Panc1 (cell line): ENCODE results near the gene KLHDC3. TPM values are rescaled to one million over a fixed set of nuclear protein-coding genes. Genes with fewer than 3 reads are reported as not detected.

Experiments
- ATAC-seq: fragments of 200-7000 bp; cut with Tn5 transposase; 2 replicates; pipeline ENCODE4 v1.9.1; 2020; ENCODE audit warnings: mild to moderate bottlenecking, moderate library complexity
- BruUV-seq: library from RNA; stranded (reverse); fragments of 400-500 nt; replicated peaks from 2 replicates; lab custom pipeline; 2021; lab: Mats Ljungman, UMichigan
- CTCF ChIA-PET: fragments of 300-600 bp; sonication (Branson Sonifier 250); formaldehyde crosslinking; loops from one replicate; lab custom pipeline; 2022; ENCODE audit warnings: antibody characterized with exemption; lab: Charles Lee
- POLR2A ChIA-PET: fragments of 300-600 bp; sonication (Branson Sonifier 250); formaldehyde crosslinking; loops from one replicate; lab custom pipeline; 2022; ENCODE audit warnings: antibody characterized with exemption; lab: Charles Lee
- DNase-seq: peaks from one replicate; pipeline ENCODE4 v3.0.0-alpha.2; 2010; ENCODE audit warnings: low read depth, low spot score
- H3K27ac ChIP-seq: 2 replicates; pipeline ENCODE4 v1.5.1; 2011; ENCODE audit warnings: mild to moderate bottlenecking, low read length, inconsistent platforms
- H3K27me3 ChIP-seq: fragments of 200-500 bp; sonication (Bioruptor generic); 2 replicates; pipeline ENCODE4 v1.6.0; 2014; ENCODE audit warnings: low read length, inconsistent platforms; ENCODE audit not compliant: control insufficient read depth, insufficient read depth
- H3K36me3 ChIP-seq: fragments of 200-500 bp; sonication (Bioruptor generic); 2 replicates; pipeline ENCODE4 v1.5.1; 2014; ENCODE audit warnings: inconsistent platforms, mild to moderate bottlenecking, low read length, moderate library complexity; ENCODE audit not compliant: control insufficient read depth, insufficient read depth
- H3K4me1 ChIP-seq: 2 replicates; pipeline ENCODE4 v1.5.1; 2011; ENCODE audit warnings: inconsistent platforms, mild to moderate bottlenecking, low read length, moderate library complexity; ENCODE audit not compliant: control insufficient read depth, insufficient read depth
- H3K4me3 ChIP-seq, 2 experiments: 2 replicates each; pipeline ENCODE4 v1.5.1; 2011 to 2012; ENCODE audit warnings: low read depth in 2 of 2, low read length in 2 of 2, mild to moderate bottlenecking in 2 of 2, inconsistent platforms in 1 of 2, moderate library complexity in 1 of 2
- H3K9me3 ChIP-seq: fragments of 200-500 bp; sonication (Bioruptor generic); 2 replicates; pipeline ENCODE4 v1.5.1; 2014; ENCODE audit warnings: low read depth, mild to moderate bottlenecking, inconsistent platforms, low read length, moderate library complexity; ENCODE audit not compliant: control insufficient read depth, insufficient read depth
- POLR2AphosphoS5 ChIP-seq: IDR thresholded peaks from 2 replicates; pipeline ENCODE4 v1.6.1; 2012; ENCODE audit warnings: mild to moderate bottlenecking, low read depth, low read length, moderate library complexity
- SIN3A ChIP-seq: IDR thresholded peaks from 2 replicates; pipeline ENCODE4 v1.6.1; 2012; ENCODE audit warnings: low read depth, mild to moderate bottlenecking, low read length, moderate library complexity, borderline replicate concordance; ENCODE audit not compliant: insufficient read depth
- TCF7L2 ChIP-seq: IDR thresholded peaks from 2 replicates; pipeline ENCODE4 v1.6.1; 2011; ENCODE audit warnings: mild to moderate bottlenecking, low read depth, low read length, inconsistent platforms
- in situ Hi-C: cut with HindIII; loops from 2 replicates; pipeline ENCODE4 v1.10.0; 2016; ENCODE audit warnings: low sequenced_read_pairs, low pct_unique_long_range_greater_than_20kb
- intact Hi-C: fragments of 100-400 bp; cut with micrococcal nuclease; formaldehyde crosslinking; loops from one replicate; pipeline ENCODE4 v1.10.0; 2022; ENCODE audit not compliant: unreplicated experiment
- total RNA-seq: library from RNA; stranded (reverse); gene quantifications from one replicate; pipeline ENCODE4 v1.2.1, GENCODE V29; 2021; ENCODE audit not compliant: unreplicated experiment
- TF ChIP-seq, protein P1 (sequence below), 2 experiments: IDR thresholded peaks; 2 replicates each; pipeline ENCODE4 v1.6.1; 2011 to 2012; ENCODE audit warnings: low read depth in 2 of 2, control low read depth in 1 of 2, low read length in 1 of 2, mild to moderate bottlenecking in 1 of 2, moderate library complexity in 1 of 2; ENCODE audit not compliant: insufficient read depth in 1 of 2
- TF ChIP-seq, protein P2 (sequence below): fragments of 450-650 bp; IDR thresholded peaks from 2 replicates; pipeline ENCODE4 v1.5.1; 2017; ENCODE audit warnings: mild to moderate bottlenecking

The KLHDC3 gene
- total RNA-seq, 1 experiment from 2014 or later = 60.9 TPM

DNA sequence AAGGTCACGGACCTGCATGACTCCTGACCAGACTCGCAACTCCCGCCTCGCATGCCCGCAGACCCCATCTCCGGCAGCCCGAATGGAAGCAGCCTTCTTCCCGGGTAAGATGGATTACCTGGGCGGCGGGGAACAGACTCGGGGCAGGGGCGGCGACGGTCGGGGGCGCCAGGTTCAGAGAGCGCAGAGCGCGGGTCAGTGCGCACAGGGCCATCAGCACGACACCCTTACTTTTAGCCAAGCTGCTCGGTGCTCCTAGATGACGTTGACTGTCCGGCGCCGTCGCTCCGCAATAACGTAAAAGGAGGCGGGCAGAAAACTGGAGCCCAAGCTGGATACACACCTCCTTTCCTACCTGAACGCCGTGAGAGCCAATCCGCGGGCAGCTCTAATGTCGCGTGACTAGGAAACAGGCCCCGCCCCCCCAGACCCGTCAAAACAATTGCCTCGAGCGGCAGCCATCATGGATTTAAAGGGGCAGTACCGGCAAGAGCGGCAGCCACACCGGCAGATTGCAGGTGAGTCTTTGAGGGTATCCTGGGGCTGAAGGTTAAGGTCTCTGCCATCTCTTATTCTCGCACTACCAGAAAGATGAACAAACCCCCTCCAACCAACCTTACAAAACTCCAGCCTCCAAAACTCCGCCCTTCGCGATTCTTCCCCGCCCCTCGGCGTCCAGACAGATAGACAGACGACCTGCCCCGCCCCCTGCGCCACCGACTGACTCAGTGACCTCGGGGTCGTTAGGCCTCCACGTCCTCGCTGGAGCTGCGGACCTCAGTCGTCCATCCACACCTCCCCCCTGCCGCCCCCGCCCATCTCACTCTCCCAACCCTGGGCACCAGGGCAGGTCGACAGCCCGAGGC lies 45.4 kb downstream of the KLHDC3 start, which contains the start of the genes KLC4 and MRPL2:
Gene KLC4 (plus strand): TSS at position 464 of the 866 bp plus-strand sequence. CDS start 1,705 bp downstream, outside the sequence.
Gene MRPL2 (minus strand): TSS at position 267 of the 866 bp plus-strand sequence. CDS start 53 bp downstream, at position 214.
- POLR2A ChIA-PET = interaction anchor here (0.6 to 0.8 kb wide), 2 partner anchors 10 to 26 kb away, joined by 3 to 4 read pairs; no protein-coding TSS in a partner anchor
- Histone ChIP-seq H3K4me3 (peak within 1 kb of the TSS; percentile 91 to 97), H3K27me3 (no peaks in the 10 kb centered on the region), H3K27ac (peak within 1 kb of the TSS; percentile 92), H3K36me3 (peaks cover 5% of the 10 kb centered on the region; the same call in 1 of the 2 replicates), H3K9me3 (no peaks in the 10 kb centered on the region), H3K4me1 (peaks cover 11% of the 10 kb centered on the region)
- CTCF ChIA-PET = no interaction called here
- in situ Hi-C loops = no loop called here
- ATAC-seq = peak; percentile 98
- BruUV-seq = no TSS peak
- intact Hi-C loops = loop anchor here (2.0 kb wide), 1 partner anchor 33 kb away; no protein-coding TSS in a partner anchor
- TF ChIP-seq TCF7L2 (no peak), SIN3A (peak; percentile 71; the same call in 1 of the 2 replicates), POLR2AphosphoS5 (peak; percentile 81)
- TF ChIP-seq, protein P1, sequence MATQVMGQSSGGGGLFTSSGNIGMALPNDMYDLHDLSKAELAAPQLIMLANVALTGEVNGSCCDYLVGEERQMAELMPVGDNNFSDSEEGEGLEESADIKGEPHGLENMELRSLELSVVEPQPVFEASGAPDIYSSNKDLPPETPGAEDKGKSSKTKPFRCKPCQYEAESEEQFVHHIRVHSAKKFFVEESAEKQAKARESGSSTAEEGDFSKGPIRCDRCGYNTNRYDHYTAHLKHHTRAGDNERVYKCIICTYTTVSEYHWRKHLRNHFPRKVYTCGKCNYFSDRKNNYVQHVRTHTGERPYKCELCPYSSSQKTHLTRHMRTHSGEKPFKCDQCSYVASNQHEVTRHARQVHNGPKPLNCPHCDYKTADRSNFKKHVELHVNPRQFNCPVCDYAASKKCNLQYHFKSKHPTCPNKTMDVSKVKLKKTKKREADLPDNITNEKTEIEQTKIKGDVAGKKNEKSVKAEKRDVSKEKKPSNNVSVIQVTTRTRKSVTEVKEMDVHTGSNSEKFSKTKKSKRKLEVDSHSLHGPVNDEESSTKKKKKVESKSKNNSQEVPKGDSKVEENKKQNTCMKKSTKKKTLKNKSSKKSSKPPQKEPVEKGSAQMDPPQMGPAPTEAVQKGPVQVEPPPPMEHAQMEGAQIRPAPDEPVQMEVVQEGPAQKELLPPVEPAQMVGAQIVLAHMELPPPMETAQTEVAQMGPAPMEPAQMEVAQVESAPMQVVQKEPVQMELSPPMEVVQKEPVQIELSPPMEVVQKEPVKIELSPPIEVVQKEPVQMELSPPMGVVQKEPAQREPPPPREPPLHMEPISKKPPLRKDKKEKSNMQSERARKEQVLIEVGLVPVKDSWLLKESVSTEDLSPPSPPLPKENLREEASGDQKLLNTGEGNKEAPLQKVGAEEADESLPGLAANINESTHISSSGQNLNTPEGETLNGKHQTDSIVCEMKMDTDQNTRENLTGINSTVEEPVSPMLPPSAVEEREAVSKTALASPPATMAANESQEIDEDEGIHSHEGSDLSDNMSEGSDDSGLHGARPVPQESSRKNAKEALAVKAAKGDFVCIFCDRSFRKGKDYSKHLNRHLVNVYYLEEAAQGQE (IDR thresholded peaks at IDR 0.05; ENCODE audit: insufficient read depth in 1 of 2, low read depth in 2 of 2, low read length in 1 of 2) = 0 out of 4 replicates have a peak, but pooled peaks of 1 of the 2 experiments have one; percentile 14
- TF ChIP-seq, protein P2, sequence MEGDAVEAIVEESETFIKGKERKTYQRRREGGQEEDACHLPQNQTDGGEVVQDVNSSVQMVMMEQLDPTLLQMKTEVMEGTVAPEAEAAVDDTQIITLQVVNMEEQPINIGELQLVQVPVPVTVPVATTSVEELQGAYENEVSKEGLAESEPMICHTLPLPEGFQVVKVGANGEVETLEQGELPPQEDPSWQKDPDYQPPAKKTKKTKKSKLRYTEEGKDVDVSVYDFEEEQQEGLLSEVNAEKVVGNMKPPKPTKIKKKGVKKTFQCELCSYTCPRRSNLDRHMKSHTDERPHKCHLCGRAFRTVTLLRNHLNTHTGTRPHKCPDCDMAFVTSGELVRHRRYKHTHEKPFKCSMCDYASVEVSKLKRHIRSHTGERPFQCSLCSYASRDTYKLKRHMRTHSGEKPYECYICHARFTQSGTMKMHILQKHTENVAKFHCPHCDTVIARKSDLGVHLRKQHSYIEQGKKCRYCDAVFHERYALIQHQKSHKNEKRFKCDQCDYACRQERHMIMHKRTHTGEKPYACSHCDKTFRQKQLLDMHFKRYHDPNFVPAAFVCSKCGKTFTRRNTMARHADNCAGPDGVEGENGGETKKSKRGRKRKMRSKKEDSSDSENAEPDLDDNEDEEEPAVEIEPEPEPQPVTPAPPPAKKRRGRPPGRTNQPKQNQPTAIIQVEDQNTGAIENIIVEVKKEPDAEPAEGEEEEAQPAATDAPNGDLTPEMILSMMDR = no peak
- peak; percentile 98 for DNase-seq

DNA sequence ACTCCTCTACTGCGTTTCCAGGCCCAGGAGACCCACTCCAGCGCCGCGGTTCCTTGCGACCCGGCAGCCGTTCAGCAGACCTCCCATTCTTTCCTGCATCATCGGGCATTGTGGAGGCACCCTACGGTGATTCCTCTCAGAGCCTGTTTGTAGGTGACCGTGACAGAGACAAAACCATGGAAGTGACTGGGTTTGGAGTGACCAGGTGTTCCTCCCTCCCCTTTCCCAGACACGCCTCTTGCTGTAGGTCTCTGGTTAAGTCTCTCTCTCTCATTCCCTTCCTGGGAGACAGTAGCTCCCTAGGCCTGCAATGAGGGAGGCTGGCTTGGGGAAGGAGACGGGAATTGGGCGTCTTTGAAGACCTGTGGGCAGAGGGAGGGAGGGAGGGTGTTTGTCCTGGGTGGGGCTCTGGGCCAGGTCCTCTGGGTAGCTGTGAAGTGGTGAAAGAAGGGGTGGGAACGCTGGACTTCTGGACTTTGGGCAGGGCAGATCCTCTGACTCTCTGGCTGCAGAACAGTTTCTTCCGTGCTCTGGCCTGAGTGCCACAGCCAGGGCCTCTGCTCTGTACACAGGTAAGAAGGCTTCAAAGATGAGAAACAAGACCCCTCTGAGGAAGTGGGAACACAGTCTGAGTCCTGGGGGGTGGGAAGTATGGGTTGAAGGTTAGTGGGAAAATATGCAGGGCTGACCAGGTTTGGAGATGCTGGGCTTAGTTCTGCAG lies 46.1 kb downstream of the KLHDC3 start:
- ATAC-seq (peak; percentile 5), DNase-seq (no peak)
- Histone ChIP-seq H3K36me3 (peaks cover 5% of the 10 kb centered on the region; the same call in 1 of the 2 replicates), H3K27me3 (no peaks in the 10 kb centered on the region), H3K27ac (peak overlapping the region; percentile 87), H3K4me1 (peaks cover 11% of the 10 kb centered on the region), H3K4me3 (peak overlapping the region; percentile 91 to 97), H3K9me3 (no peaks in the 10 kb centered on the region)
- intact Hi-C loops = no loop called here
- in situ Hi-C loops = no loop called here
- TF ChIP-seq POLR2AphosphoS5 (no peak), TCF7L2 (no peak), SIN3A (no peak)
- TF ChIP-seq, protein P1 (IDR thresholded peaks at IDR 0.05; ENCODE audit: insufficient read depth in 1 of 2, low read depth in 2 of 2, low read length in 1 of 2) = no peak
- TF ChIP-seq, protein P2 = no peak
- TSS peak; percentile 78 for BruUV-seq
- POLR2A ChIA-PET = no interaction called here
- CTCF ChIA-PET = interaction anchor here (0.5 kb wide), 1 partner anchor 120 kb away, joined by 7 read pairs; no protein-coding TSS in a partner anchor
